HG02970 (cell line): ENCODE results near the gene DNAJC18.

ENCODE experiments used
- ATAC-seq: cut with Tn5 transposase; IDR thresholded peaks from one replicate; pipeline ENCODE4 v1.9.1; 2021; ENCODE audit warnings: mild to moderate bottlenecking, moderate library complexity, moderate number of reproducible peaks; ENCODE audit not compliant: unreplicated experiment, low FRiP score

DNAJC18 gene

DNA sequence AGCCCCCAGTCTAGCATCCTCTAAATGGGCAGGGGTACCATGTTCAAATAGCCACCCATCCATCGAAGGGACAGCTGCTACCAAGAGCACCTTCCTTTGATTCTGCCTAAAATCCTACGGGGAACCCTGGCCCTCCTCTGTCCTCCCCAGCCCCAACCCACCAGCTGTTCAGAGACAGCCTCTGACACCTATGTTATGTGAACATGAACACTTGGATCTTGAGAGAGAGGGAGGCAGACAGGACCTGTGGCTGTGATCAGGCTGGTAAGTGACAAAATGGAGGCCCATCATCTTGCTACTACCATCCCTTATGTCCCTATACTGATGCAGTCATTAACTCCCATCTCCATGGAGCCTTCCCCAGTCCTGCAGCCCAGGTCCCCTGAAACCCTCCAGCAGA lies 64.4 kb downstream of the DNAJC18 start:
- no peak for ATAC-seq

DNA sequence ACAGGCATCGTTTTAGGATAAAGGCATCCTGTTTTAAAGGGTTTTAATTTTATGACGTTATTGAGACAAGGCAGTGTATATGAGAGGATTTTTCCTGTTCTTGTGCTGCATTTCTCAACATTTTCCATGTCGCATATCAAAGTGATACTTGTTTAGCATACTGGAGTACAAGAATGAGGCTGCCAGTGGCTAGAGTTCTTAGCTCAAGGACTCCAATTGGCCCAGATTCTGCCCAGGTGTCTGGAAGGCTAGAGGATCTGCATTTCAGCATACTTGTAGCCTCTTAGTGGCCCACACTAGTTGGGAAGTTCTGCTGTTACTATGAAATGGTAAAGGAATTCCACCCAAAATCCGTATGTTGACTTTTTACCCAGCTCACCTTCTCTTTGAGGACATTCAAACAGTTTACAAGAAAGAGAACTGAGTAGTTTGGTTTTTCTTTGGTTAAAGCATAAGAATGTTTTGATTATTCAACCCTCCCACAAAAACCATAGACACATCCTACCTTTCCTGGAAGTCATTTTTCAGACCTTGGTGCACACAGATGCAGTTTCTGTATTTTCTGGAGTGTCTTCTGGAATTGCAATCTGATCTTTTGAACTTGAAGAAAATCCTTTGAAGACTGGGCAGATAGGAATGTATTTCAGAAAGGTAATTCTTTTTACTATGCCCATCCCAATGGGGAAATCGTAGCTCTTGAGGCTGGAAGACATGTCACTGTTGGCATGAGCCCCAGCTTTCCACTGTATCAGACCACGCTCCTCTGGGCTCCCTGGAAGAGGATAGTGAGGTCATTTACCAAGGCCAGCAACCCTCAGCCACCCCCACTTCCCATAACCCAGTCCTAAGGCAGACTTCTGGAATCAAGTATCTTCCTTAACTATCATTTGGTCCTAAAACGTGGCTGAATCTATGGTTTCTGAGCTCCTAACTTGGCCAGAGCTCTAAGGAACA lies 67.6 kb downstream of the DNAJC18 start:
- ATAC-seq, result no peak

DNA sequence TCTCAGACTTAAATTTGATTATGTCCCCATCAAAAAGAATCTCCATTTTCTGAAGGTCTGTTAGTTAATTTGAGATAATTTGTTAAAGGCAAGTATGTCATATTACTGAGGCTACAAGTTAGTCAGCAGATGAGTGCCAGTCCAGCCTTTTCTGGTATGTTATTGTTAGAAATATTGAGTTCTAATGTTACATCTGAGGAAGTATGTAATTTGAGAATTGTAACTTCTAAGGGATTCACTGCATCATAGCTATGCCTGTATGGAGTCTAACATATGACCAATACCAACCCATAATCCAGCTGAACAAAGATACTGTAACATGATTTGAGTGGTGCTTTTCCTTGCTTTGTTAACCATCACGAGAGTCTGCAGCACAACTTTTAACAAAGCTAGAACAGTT lies 70.1 kb downstream of the DNAJC18 start:
- ATAC-seq, result no peak

DNA sequence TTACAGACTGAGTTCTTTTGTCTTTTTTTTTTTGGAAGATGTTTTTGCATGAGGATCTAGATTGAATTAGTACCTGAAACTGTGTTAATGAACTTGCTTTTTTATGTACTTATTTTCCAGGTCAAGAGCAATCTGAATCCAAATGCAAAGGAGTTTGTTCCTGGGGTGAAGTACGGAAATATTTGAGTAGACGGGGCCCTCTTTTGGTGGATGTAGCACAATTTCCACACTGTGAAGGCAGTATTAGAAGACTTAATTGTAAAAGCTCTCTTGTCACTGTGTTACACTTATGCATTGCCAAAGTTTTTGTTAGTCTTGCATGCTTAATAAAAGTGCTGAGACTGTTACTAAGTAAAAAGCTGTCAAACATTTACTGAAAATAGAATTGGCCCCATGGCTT lies 70.7 kb downstream of the DNAJC18 start:
- no peak for ATAC-seq

DNA sequence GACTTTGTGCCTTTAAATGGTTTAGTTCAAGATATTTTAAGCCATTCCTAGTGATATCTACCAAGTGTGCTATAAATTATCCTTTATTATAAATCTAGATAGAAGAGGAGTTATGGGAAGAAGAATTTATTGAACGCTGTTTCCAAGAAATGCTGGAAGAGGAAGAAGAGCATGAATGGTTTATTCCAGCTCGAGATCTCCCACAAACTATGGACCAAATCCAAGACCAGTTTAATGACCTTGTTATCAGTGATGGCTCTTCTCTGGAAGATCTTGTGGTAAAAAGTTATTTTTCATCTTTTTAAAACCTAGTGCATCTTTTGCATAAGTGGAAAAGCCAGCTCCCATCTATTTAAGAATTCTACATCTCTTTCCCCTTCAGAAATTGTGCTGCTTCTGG lies 74.9 kb downstream of the DNAJC18 start:
- ATAC-seq, result no peak

DNA sequence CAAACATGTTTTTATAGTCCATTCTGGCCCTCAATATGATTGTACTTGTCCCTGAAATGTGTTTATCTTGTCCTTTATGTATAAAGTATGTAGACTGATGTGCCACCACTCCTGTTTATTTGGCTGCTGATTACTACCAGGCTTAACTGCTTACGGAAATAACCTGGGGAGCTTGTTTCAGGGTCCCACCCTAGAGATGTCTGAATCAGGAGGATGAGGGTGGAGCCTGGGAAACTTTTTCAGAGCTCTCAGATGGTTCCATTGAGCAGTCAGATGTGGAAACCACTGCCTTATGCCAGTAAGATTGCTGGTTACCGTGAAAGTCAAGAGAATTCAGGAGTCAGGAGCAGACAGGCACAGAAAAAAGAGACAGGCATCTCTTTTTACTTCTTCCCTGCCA lies 75.4 kb downstream of the DNAJC18 start:
- ATAC-seq, result no peak

DNA sequence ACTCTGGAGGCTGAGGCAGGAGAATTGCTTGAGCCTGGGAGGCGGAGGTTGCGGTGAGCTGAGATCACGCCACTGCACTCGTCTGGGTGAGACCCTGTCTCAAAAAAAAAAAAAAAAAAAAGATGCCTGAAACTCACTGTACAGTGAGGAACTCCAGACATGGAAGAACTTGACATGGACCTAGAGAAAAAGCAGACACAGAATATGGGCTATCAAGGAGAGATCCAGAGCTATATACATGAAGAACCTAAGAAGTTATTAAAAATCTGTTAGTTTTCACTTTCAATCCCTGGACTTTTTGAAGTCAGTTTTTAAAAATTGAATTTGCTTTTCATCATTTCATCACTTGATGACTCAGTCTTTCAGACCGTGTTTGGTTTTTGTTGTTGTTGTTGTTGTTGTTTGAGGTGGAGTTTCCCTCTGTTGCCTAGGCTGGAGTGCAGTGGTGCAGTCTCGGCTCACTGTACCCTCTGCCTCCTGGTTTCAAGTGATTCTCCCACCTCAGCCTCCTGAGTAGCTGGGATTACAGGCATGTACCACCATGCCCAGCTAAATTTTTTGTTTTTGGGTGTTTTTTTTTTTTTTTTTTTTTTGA lies 77.4 kb downstream of the DNAJC18 start:
- no peak for ATAC-seq

DNA sequence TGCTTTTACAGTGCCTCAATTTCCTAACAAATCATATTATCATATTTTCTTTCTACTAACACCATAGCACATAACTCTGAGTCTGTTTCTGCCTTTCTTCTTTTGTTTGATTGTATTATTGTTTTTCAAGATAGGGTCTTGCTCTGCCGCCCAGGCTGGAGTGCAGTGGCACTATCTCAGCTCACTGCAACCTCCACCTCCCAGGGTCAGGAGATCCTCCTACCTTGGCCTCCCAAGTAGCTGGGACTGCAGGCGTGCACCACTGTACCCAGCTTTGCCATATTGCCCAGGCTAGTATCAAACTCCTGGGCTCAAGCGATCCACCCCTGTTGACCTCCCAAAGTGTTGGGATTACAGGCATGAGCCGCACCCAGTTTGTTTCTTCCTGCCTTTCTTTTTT lies 78.9 kb downstream of the DNAJC18 start:
- ATAC-seq, result no peak
